K562 (cell line): ENCODE data around the gene ZNF213. TPM values are rescaled to one million over a fixed set of nuclear protein-coding genes. Genes with fewer than 3 reads are reported as not detected.

Experiments used
- ADNP ChIP-seq: fragments of 200-800 bp; sonication (Bioruptor generic); IDR thresholded peaks from 2 replicates; pipeline ENCODE4 v1.6.1; 2016; ENCODE audit warnings: missing genetic modification characterization, missing compliant biosample characterization
- CBX2 ChIP-seq: fragments of 200-600 bp; sonication (generic); IDR thresholded peaks from one replicate; pipeline ENCODE4 v1.6.1; 2012; ENCODE audit warnings: mild to moderate bottlenecking, low read length, inconsistent platforms; ENCODE audit not compliant: insufficient read depth, poor library complexity, severe bottlenecking
- ESRRA ChIP-seq: fragments of 450-650 bp; IDR thresholded peaks from 2 replicates; pipeline ENCODE4 v1.6.1; 2014; ENCODE audit warnings: low read depth, mild to moderate bottlenecking, moderate library complexity, borderline replicate concordance
- PTRF ChIP-seq: fragments of 450-650 bp; IDR thresholded peaks from 2 replicates; pipeline ENCODE4 v1.6.1; 2016; ENCODE audit warnings: mild to moderate bottlenecking, missing genetic modification characterization, missing compliant biosample characterization
- RAD21 ChIP-seq, 2 experiments: fragments of 250-450 bp in 1 of 2; fragments of 450-650 bp in 1 of 2; sonication (Bioruptor Pico) in 1 of 2; formaldehyde crosslinking in 1 of 2; IDR thresholded peaks in 1 of 2; conservative IDR thresholded peaks in 1 of 2; 2 replicates each; pipeline versions ENCODE4 v1.4.0 to v1.8.0; 2020 to 2022; ENCODE audit warnings: mild to moderate bottlenecking in 2 of 2, moderate library complexity in 1 of 2
- RCOR1 ChIP-seq, 2 experiments: IDR thresholded peaks; 2 replicates each; pipeline ENCODE4 v1.6.1; 2012; ENCODE audit warnings: low read depth in 2 of 2, low read length in 2 of 2, borderline replicate concordance in 1 of 2, improper control_type of control experiment in 1 of 2
- REST ChIP-seq, 2 experiments: fragments of 450-650 bp; formaldehyde crosslinking in 1 of 2; IDR thresholded peaks; 2 replicates each; pipeline versions ENCODE4 v1.4.0 to v1.6.1; 2014 to 2020; ENCODE audit warnings: mild to moderate bottlenecking in 2 of 2, borderline replicate concordance in 1 of 2, low read depth in 1 of 2
- YY1 ChIP-seq, 3 experiments: IDR thresholded peaks; 2 replicates each; pipeline ENCODE4 v1.6.1; 2011; ENCODE audit warnings: low read length in 2 of 3, mild to moderate bottlenecking in 2 of 3, moderate library complexity in 2 of 3, borderline replicate concordance in 1 of 3, control low read depth in 1 of 3, low read depth in 1 of 3; ENCODE audit not compliant: insufficient read depth in 3 of 3, insufficient replicate concordance in 2 of 3, control insufficient read depth in 1 of 3, insufficient read length in 1 of 3; ENCODE audit errors: extremely low read depth in 1 of 3
- ZKSCAN1 ChIP-seq: fragments of 150-350 bp; IDR thresholded peaks from 2 replicates; pipeline ENCODE4 v1.6.1; 2016; ENCODE audit warnings: low read depth, low read length
- polyA plus RNA-seq, 8 experiments: library from polyadenylated mRNA; depleted of rRNA in 4 of 8; stranded (reverse) in 5 of 8; unstranded in 3 of 8; fragments of >200 nt; fragmentation: Nextera tagmentation in 2 of 8; fragmentation: Illumina TruSeq in 1 of 8; extraction: Ambion mirVana in 2 of 8; extraction: Trizol in 1 of 8; gene quantifications; 2 replicates each; pipeline versions ENCODE4 v1.2.1 to v1.2.3, GENCODE V29; 2011 to 2014; ENCODE audit warnings: inconsistent platforms in 1 of 8, missing spikeins in 1 of 8
- total RNA-seq, 7 experiments: library from RNA; depleted of rRNA in 6 of 7; stranded (reverse); fragments of >200 nt in 6 of 7; fragmentation: Illumina TruSeq in 2 of 7; extraction: Trizol in 2 of 7; gene quantifications; 2 replicates each; pipeline versions ENCODE4 v1.2.1 to v1.2.3, GENCODE V29; 2011 to 2021; ENCODE audit warnings: low replicate concordance in 1 of 7

The ZNF213 gene
- total and polyA plus RNA-seq, 9 of the 15 experiments (the other 6 are each of a cell fraction or from before 2014, with no cell fraction given) = 0.49 to 10.0 (median 1.8) TPM

- TF ChIP-seq REST (IDR thresholded peaks at IDR 0.05; ENCODE audit: borderline replicate concordance) (peak; percentile 77), REST (CRISPR knock-in tag; IDR thresholded peaks at IDR 0.05; ENCODE audit: low read depth) (peak; percentile 29; the same call in 1 of the 2 replicates), RAD21 (CRISPR knock-in tag; conservative IDR thresholded peaks at IDR 0.05 in 1 of 2, IDR thresholded peaks at IDR 0.05 in 1 of 2) (peak; percentile 41 to 65), RCOR1 (IDR thresholded peaks at IDR 0.05; ENCODE audit: borderline replicate concordance in 1 of 2, low read depth in 2 of 2, low read length in 2 of 2) (0 out of 4 replicates have a peak, but pooled peaks of 1 of the 2 experiments have one; percentile 22), CBX2 (no peak), PTRF (tag) (no peak), ZKSCAN1 (0 out of 2 replicates have a peak, but pooled peaks have one; percentile 47), ADNP (no peak), YY1 (IDR thresholded peaks at IDR 0.05; ENCODE audit: borderline replicate concordance in 1 of 3, control insufficient read depth in 1 of 3, extremely low read depth in 1 of 3, insufficient read depth in 3 of 3, insufficient read length in 1 of 3, insufficient replicate concordance in 2 of 3, low read depth in 1 of 3, low read length in 2 of 3) (no peak), ESRRA (0 out of 2 replicates have a peak, but pooled peaks have one; percentile 28)
These were observed 47.3 kb upstream of the ZNF213 start (continued) for GRCh38 chr16:3087243-3088235.
